Upper lobe of left lung (tissue), 6 donors: ENCODE results near the gene SEL1L. TPM values are rescaled to one million over a fixed set of nuclear protein-coding genes. Genes with fewer than 3 reads are reported as not detected.
"Not testable (repeated sequence)": the region's sequence is repeated elsewhere in the genome, so short reads cannot be mapped to it uniquely, and the experiment has no call there.

ENCODE experiments used
- ATAC-seq, 2 donors: fragments of 200-7000 bp; cut with Tn5 transposase; one replicate each; pipeline ENCODE4 v1.9.1; 2022; ENCODE audit warnings: mild to moderate bottlenecking in 2 of 2, moderate library complexity in 2 of 2; ENCODE audit not compliant: low FRiP score in 2 of 2
- DNase-seq, 2 donors: peaks; one replicate each; pipeline ENCODE4 v3.0.0-alpha.2; 2019 to 2020
- H3K27ac ChIP-seq, 4 donors: fragments of 200-600 bp; sonication (generic); one replicate each; pipeline ENCODE4 v1.5.1; 2016 to 2019
- H3K27me3 ChIP-seq, 4 donors: fragments of 200-600 bp; sonication (generic); one replicate each; pipeline ENCODE4 v1.5.1; 2017 to 2019
- H3K36me3 ChIP-seq, 4 donors: fragments of 200-600 bp; sonication (generic); one replicate each; pipeline ENCODE4 v1.5.1; 2016 to 2019
- H3K4me1 ChIP-seq, 4 donors: fragments of 200-600 bp; sonication (generic); one replicate each; pipeline ENCODE4 v1.5.1; 2018 to 2019
- H3K4me3 ChIP-seq, 4 donors: fragments of 200-600 bp; sonication (generic); one replicate each; pipeline ENCODE4 v1.5.1; 2017 to 2019; ENCODE audit warnings: mild to moderate bottlenecking in 2 of 4, moderate library complexity in 1 of 4
- H3K9me3 ChIP-seq, 4 donors: fragments of 200-600 bp; sonication (generic); one replicate each; pipeline ENCODE4 v1.5.1; 2018 to 2019
- EP300 ChIP-seq, 4 donors: sonication (generic); formaldehyde crosslinking; IDR thresholded peaks; one replicate each; pipeline ENCODE4 v1.5.1; 2017; ENCODE audit warnings: antibody characterized with exemption in 4 of 4, control low read depth in 2 of 4
- POLR2A ChIP-seq, 4 donors: fragments of 450-650 bp; IDR thresholded peaks; one replicate each; pipeline ENCODE4 v1.5.1; 2016 to 2017; ENCODE audit warnings: antibody characterized with exemption in 4 of 4, mild to moderate bottlenecking in 2 of 4
- POLR2AphosphoS5 ChIP-seq, 2 donors: sonication (generic); formaldehyde crosslinking; IDR thresholded peaks; one replicate each; pipeline ENCODE4 v1.5.1; 2017; ENCODE audit warnings: antibody characterized with exemption in 2 of 2
- WGBS, 2 donors: methylation state at CpG; one replicate each; pipeline ENCODE4 v1.1.5; 2017 to 2018; 5-methylcytosine and 5-hydroxymethylcytosine counted together
- total RNA-seq, 6 donors: library from RNA; depleted of rRNA in 4 of 6; stranded (reverse); fragments of >200 nt in 4 of 6; gene quantifications; one replicate each; pipeline versions ENCODE4 v1.1.0 to v1.2.1, GENCODE V29; 2016 to 2021
- TF ChIP-seq, protein P1 (sequence below), 6 experiments: fragments of 450-650 bp in 4 of 6; fragments of 200-600 bp in 2 of 6; sonication (generic) in 2 of 6; IDR thresholded peaks; one replicate each; pipeline ENCODE4 v1.5.1; 2016 to 2019; ENCODE audit warnings: antibody characterized with exemption in 6 of 6
- donor health status: DM: no; HTN: no; CAD: no; lungs with moderate emphysema.
- donor health status: DM: no; HTN: yes; CAD: no; lungs with severe emphysema.

SEL1L gene
- total RNA-seq, 6 donors from 2014 or later = 24.1 to 120 (median 64.0) TPM

DNA sequence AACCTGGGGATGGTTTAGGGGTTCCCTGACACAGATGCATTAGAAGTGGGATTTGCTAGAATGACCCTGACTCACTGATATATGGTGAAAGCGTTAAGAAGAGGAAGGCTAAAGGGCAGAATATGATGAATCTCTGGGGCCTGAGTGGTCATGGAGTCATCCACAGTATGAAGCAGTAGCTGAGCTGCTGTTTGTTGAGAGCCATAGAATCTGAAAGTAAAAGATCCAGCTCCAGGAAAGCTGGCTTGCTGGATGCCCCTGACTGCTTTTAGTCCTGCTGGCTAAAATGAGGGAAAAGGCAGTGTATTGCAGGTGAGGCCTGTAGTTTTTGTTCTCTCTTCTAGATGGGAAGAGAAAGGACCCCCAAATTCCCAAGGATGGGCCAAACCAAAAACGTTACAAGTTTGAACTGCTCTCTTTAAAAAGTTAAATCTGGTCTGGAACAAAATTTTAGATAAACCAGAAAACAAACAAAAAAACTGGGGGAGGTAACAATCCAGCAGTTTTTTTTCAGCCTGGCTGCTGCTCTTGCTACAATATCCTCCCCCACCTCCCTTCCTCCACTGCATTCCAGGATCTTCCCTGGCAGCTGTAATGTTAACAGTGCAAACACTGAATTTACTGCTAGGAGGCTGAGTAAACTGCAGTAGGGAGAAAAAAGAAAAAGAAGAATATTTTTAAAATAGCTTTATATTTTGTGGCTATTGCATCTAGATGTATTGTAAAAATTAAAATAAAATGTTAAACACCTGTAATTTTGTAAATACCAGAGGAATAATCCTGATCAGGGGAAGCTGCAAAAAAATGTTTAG, 16.5 kb downstream of the SEL1L start:
- ATAC-seq = peak in 1 of 2 donors; percentile 58
- Histone ChIP-seq H3K4me1 (peaks cover 33 to 49% (median 42%) of the 10 kb centered on the region in 4 donors), H3K9me3 (no peaks in the 10 kb centered on the region), H3K27me3 (no peaks in the 10 kb centered on the region), H3K27ac (peak overlapping the region; percentile 16 to 86 (median 72)), H3K36me3 (peaks cover 0 to 44% (median 5%) of the 10 kb centered on the region in 4 donors), H3K4me3 (no peak overlapping the region)
- DNase-seq = no peak
- TF ChIP-seq POLR2AphosphoS5 (IDR thresholded peaks at IDR 0.05) (no peak), EP300 (IDR thresholded peaks at IDR 0.05) (no peak), POLR2A (IDR thresholded peaks at IDR 0.05) (no peak)
- TF ChIP-seq, protein P1, sequence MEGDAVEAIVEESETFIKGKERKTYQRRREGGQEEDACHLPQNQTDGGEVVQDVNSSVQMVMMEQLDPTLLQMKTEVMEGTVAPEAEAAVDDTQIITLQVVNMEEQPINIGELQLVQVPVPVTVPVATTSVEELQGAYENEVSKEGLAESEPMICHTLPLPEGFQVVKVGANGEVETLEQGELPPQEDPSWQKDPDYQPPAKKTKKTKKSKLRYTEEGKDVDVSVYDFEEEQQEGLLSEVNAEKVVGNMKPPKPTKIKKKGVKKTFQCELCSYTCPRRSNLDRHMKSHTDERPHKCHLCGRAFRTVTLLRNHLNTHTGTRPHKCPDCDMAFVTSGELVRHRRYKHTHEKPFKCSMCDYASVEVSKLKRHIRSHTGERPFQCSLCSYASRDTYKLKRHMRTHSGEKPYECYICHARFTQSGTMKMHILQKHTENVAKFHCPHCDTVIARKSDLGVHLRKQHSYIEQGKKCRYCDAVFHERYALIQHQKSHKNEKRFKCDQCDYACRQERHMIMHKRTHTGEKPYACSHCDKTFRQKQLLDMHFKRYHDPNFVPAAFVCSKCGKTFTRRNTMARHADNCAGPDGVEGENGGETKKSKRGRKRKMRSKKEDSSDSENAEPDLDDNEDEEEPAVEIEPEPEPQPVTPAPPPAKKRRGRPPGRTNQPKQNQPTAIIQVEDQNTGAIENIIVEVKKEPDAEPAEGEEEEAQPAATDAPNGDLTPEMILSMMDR (IDR thresholded peaks at IDR 0.05) = no peak
- WGBS, 2 donors = 33 to 55% methylated on average over 2 of the region's 2 CpGs

DNA sequence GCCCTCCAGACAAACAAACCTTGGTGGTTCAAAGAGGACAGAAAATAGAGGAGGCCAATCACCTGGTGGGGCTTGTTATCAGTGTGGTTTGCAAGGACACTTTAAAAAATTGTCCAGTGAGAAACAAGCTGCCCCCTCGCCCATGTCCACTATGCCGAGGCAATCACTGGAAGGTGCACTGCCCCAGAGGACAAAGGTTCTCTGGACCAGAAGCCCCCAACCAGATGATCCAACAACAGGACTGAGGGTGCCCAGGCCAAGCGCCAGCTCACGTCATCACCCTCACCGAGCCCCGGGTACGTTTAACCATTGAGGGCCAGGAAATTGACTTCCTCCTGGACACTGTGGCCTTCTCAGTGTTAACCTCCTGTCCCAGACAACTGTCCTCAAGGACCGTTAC, 17.7 kb downstream of the SEL1L start:
- H3K9me3 ChIP-seq, H3K4me3 ChIP-seq, H3K27me3 ChIP-seq, ATAC-seq, H3K27ac ChIP-seq: not testable (repeated sequence)
- H3K36me3 ChIP-seq = peaks cover 0 to 35% (median 5%) of the 10 kb centered on the region in 4 donors
- 80 to 82% methylated on average over 5 to 8 of the region's 8 CpGs for WGBS, 2 donors
- H3K4me1 ChIP-seq = peaks cover 43 to 58% (median 54%) of the 10 kb centered on the region in 4 donors
- DNase-seq = peak in 1 of 2 donors; percentile 29

DNA sequence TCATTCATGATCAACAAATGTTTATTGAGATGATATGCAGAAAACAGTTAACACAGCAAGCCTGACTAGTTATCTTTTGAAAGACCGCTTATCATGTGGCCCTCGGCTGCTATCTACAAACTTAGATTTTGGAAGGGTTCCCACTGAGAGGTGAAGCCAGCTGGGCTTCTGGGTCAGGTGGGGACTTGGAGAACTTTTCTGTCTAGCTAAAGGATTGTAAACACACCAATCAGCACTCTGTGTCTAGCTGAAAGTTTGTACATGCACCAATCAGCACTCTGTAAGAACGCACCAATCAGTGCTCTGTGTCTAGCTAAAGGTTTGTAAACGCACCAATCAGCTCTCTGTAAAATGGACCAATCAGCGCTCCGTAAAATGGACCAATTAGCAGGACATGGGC, 20.8 kb downstream of the SEL1L start:
- Histone ChIP-seq H3K36me3 (peaks cover 0 to 37% (median 5%) of the 10 kb centered on the region in 4 donors), H3K4me1 (peaks cover 40 to 47% (median 46%) of the 10 kb centered on the region in 4 donors)
- ATAC-seq, H3K9me3 ChIP-seq, DNase-seq, H3K27ac ChIP-seq, H3K4me3 ChIP-seq, H3K27me3 ChIP-seq: not testable (repeated sequence)
- WGBS, 2 donors = 90 to 93% methylated on average over 5 to 6 of the region's 6 CpGs

DNA sequence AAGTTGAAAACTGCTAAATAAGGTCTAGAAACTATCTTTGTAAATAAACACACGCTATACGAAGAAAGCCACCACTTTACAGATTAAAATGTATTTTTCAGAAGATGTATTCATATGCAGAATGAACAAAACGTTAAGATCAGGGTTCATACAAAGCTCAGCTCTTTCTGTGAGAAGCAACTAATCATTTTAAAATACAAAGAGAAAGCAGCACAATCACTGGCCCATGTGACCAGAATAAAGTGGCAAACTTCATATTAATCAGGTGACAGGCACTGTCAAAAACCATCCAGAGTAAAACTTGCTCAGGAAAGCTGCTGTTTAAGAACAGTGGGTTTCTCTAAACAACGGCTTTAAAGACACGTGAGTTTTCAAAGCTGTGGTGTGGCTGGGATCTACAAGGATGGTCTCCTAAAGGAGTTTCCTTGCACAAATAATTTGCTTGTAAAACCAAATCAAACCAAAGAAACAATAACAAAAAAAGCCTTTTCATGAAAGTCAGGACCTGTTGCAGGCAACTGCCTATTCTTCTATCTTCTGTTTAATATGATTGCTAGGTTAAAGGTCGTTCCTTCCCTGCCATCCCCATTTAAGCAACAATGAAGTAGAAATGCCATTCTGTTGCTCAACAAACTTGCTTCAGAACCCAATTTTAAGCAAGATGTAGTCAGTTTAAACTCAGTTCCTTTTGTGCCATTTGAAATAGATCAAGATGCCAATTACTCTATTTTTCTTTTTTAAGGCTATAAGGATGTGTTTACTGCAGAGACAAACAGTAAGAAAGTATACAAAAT, 22.3 kb downstream of the SEL1L start:
- H3K9me3 ChIP-seq = no peaks in the 10 kb centered on the region
- H3K4me1 ChIP-seq = peaks cover 28 to 38% (median 35%) of the 10 kb centered on the region in 4 donors
- DNase-seq (no peak), ATAC-seq (no peak)
- H3K27me3 ChIP-seq = no peaks in the 10 kb centered on the region
- H3K27ac ChIP-seq = peak overlapping the region in 2 of 4 donors; percentile 12 to 51
- H3K36me3 ChIP-seq = peaks cover 0 to 36% (median 4%) of the 10 kb centered on the region in 4 donors
- 63 to 68% methylated on average over 6 of the region's 6 CpGs for WGBS, 2 donors
- TF ChIP-seq EP300 (IDR thresholded peaks at IDR 0.05) = no peak
- no peak for TF ChIP-seq POLR2AphosphoS5 (IDR thresholded peaks at IDR 0.05)
- TF ChIP-seq POLR2A (IDR thresholded peaks at IDR 0.05) = no peak
- TF ChIP-seq, protein P1 (IDR thresholded peaks at IDR 0.05) = no peak
- H3K4me3 ChIP-seq = no peak overlapping the region

DNA sequence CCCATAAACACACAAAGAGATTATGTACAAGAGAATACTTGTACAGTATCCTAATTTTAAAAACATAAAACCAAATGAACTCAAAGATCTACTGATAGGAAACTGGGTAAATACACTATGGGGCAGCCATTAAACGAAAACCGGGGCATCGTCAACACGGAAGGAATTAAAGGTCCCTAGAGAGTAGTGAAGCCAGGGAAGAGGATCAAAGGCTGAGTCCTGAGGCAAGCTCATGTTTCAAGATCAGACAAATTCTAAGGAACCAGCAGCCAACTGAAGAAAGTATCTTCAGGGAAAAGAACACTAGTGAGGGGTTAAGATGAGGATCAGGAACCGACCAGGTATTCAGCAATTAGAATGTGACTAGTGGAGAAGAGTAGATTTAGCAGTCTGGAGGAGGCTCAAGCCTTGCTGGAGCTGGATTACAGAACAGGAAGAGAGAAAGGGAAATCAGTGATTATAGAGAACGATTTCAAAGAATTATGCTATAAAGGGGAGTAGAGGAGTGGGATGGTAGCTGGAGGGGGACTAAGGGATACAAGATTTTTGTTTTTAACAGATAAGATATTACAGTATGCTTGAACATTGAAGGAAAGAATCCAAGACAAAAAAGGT, 23.7 kb downstream of the SEL1L start:
- Histone ChIP-seq H3K4me3 (no peak overlapping the region), H3K36me3 (peaks cover 0 to 45% (median 10%) of the 10 kb centered on the region in 4 donors), H3K27ac (peak overlapping the region in 2 of 4 donors; percentile 51 to 69), H3K9me3 (no peaks in the 10 kb centered on the region), H3K27me3 (no peaks in the 10 kb centered on the region), H3K4me1 (peaks cover 28 to 38% (median 32%) of the 10 kb centered on the region in 4 donors)
- no peak for DNase-seq
- TF ChIP-seq EP300 (IDR thresholded peaks at IDR 0.05) = no peak
- no peak for TF ChIP-seq POLR2AphosphoS5 (IDR thresholded peaks at IDR 0.05)
- ATAC-seq = peak in 1 of 2 donors; percentile 23
- WGBS, 2 donors = 37 to 45% methylated on average over 6 of the region's 6 CpGs

GRCh38 chr14:81509321-81509720, 24.3 kb downstream of the SEL1L start:
- H3K4me1 ChIP-seq = peaks cover 28 to 38% (median 32%) of the 10 kb centered on the region in 4 donors
- peaks cover 0 to 48% (median 12%) of the 10 kb centered on the region in 4 donors for H3K36me3 ChIP-seq
- no peak for DNase-seq
- no peaks in the 10 kb centered on the region for H3K27me3 ChIP-seq
- 89 to 95% methylated on average over 5 of the region's 5 CpGs for WGBS, 2 donors
- no peaks in the 10 kb centered on the region for H3K9me3 ChIP-seq
- no peak overlapping the region for H3K4me3 ChIP-seq
- H3K27ac ChIP-seq = no peak overlapping the region
- no peak for ATAC-seq
- no peak for TF ChIP-seq POLR2AphosphoS5 (IDR thresholded peaks at IDR 0.05)
- TF ChIP-seq, protein P1 (IDR thresholded peaks at IDR 0.05) = no peak
- TF ChIP-seq POLR2A (IDR thresholded peaks at IDR 0.05) = no peak
- no peak for TF ChIP-seq EP300 (IDR thresholded peaks at IDR 0.05)
